NK-92 (cell line): ENCODE results near the gene P4HA2.
"Not testable (repeated sequence)": the region's sequence is repeated elsewhere in the genome, so short reads cannot be mapped to it uniquely, and the experiment has no call there.

ENCODE experiments used
- DNase-seq: peaks from one replicate; lab custom pipeline; 2025; ENCODE audit not compliant: unreplicated experiment; lab: John Stamatoyannopoulos, UW

The P4HA2 gene

GRCh38 chr5:132203916-132204315, 23.7 kb downstream of the P4HA2 start:
- DNase-seq = no peak

GRCh38 chr5:132203464-132203818, 24.2 kb downstream of the P4HA2 start:
- no peak for DNase-seq

GRCh38 chr5:132202711-132203463, 24.8 kb downstream of the P4HA2 start:
- no peak for DNase-seq

GRCh38 chr5:132199116-132199680, 28.5 kb downstream of the P4HA2 start:
- no peak for DNase-seq

GRCh38 chr5:132198571-132198970, 29.1 kb downstream of the P4HA2 start:
- no peak for DNase-seq

- no peak for DNase-seq
Observed at GRCh38 chr5:132195727-132196126, 31.9 kb downstream of the P4HA2 start.

GRCh38 chr5:132193165-132193694, 34.4 kb downstream of the P4HA2 start:
- no peak for DNase-seq

GRCh38 chr5:132190161-132190817, 37.4 kb downstream of the P4HA2 start:
- no peak for DNase-seq

- no peak for DNase-seq
Observed at GRCh38 chr5:132184588-132184987, 43.1 kb downstream of the P4HA2 start.

GRCh38 chr5:132183723-132184122, 43.9 kb downstream of the P4HA2 start:
- no peak for DNase-seq

- no peak for DNase-seq
Observed at GRCh38 chr5:132182359-132183040, 45.2 kb downstream of the P4HA2 start.

- no peak for DNase-seq
Observed at GRCh38 chr5:132181011-132181629, 46.5 kb downstream of the P4HA2 start.

GRCh38 chr5:132180134-132180745, 47.4 kb downstream of the P4HA2 start:
- DNase-seq = no peak

GRCh38 chr5:132179405-132179804, 48.2 kb downstream of the P4HA2 start:
- no peak for DNase-seq

- no peak for DNase-seq
Observed at GRCh38 chr5:132177691-132178149, 49.9 kb downstream of the P4HA2 start.

GRCh38 chr5:132176987-132177386, 50.7 kb downstream of the P4HA2 start:
- DNase-seq = no peak

- DNase-seq = no peak
Observed at GRCh38 chr5:132176521-132176945, 51.1 kb downstream of the P4HA2 start.

- no peak for DNase-seq
Observed at GRCh38 chr5:132162945-132163344, 64.7 kb downstream of the P4HA2 start.

- not testable (repeated sequence) for DNase-seq
Observed at GRCh38 chr5:132161574-132162326, 65.9 kb downstream of the P4HA2 start.

- no peak for DNase-seq
Observed at GRCh38 chr5:132156413-132156812, 71.2 kb downstream of the P4HA2 start.
